ENCODE results near the gene IL1RAPL1.

DNA sequence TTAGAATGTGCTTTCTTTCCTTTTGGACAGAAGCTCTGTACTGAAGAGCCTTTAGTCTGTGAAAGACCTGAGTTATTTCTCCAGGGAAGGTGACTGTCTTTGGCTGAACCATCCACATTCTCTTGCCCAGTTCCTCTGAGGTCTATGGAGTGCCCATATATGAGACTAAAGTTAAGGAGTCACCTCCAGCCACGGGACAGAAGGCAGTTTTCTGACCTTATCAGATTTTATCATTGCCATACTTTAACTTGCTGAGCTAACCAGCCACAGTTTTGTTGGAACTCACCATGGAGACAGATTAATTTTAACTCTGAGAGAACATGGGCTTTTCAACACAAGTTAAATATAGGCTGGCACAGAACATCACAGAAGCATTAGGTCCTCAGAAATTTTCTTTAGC is 26.3 kb downstream of the IL1RAPL1 start:
- TF ChIP-seq, protein P1, sequence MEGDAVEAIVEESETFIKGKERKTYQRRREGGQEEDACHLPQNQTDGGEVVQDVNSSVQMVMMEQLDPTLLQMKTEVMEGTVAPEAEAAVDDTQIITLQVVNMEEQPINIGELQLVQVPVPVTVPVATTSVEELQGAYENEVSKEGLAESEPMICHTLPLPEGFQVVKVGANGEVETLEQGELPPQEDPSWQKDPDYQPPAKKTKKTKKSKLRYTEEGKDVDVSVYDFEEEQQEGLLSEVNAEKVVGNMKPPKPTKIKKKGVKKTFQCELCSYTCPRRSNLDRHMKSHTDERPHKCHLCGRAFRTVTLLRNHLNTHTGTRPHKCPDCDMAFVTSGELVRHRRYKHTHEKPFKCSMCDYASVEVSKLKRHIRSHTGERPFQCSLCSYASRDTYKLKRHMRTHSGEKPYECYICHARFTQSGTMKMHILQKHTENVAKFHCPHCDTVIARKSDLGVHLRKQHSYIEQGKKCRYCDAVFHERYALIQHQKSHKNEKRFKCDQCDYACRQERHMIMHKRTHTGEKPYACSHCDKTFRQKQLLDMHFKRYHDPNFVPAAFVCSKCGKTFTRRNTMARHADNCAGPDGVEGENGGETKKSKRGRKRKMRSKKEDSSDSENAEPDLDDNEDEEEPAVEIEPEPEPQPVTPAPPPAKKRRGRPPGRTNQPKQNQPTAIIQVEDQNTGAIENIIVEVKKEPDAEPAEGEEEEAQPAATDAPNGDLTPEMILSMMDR (IDR thresholded peaks at IDR 0.05; ENCODE audit: insufficient read depth, low read length, poor library complexity, severe bottlenecking) = no peak
- no peak for TF ChIP-seq EZH2phosphoT487 (conservative IDR thresholded peaks at IDR 0.05; ENCODE audit: low read length)
